Mucosa of descending colon (tissue), 3 donors: ENCODE results near the gene CECR2. TPM values are rescaled to one million over a fixed set of nuclear protein-coding genes. Genes with fewer than 3 reads are reported as not detected.

ENCODE experiments used
- ATAC-seq: fragments of 200-7000 bp; cut with Tn5 transposase; one replicate; pipeline ENCODE4 v1.9.1; 2020; ENCODE audit warnings: mild to moderate bottlenecking, moderate library complexity
- DNase-seq, 3 donors: peaks; one replicate each; pipeline ENCODE4 v3.0.0-alpha.2; 2020
- H3K36me3 ChIP-seq: fragments of 200-600 bp; one replicate; pipeline ENCODE4 v1.8.0; 2021; ENCODE audit warnings: low read depth, mild to moderate bottlenecking
- H3K4me1 ChIP-seq: fragments of 200-600 bp; one replicate; pipeline ENCODE4 v1.8.0; 2021; ENCODE audit warnings: low read depth, mild to moderate bottlenecking
- H3K4me3 ChIP-seq: fragments of 200-600 bp; one replicate; pipeline ENCODE4 v1.8.0; 2021; ENCODE audit warnings: mild to moderate bottlenecking
- H3K9me3 ChIP-seq: fragments of 200-600 bp; one replicate; pipeline ENCODE4 v1.8.0; 2021; ENCODE audit warnings: mild to moderate bottlenecking
- CTCF ChIP-seq: fragments of 200-600 bp; IDR thresholded peaks from one replicate; pipeline ENCODE4 v1.8.0; 2022; ENCODE audit warnings: antibody characterized with exemption, mild to moderate bottlenecking
- intact Hi-C, 2 donors: fragments of 100-400 bp; cut with DNase I in 1 of 2; cut with micrococcal nuclease in 1 of 2; formaldehyde crosslinking; loops; one replicate each; pipeline versions ENCODE4 v1.11.0 to v1.11.1; 2022; cut with DNase I, micrococcal nuclease
- total RNA-seq, 3 donors: library from RNA; stranded (reverse); fragmentation: NEBNext Ultra II Directional in 2 of 3; extraction: Animal tissue kit (Norgen Biotek cat#: 25700) in 2 of 3; gene quantifications; one replicate each; pipeline versions ENCODE4 v1.2.1 to v1.2.4, GENCODE V29; 2021 to 2023
- donor health status: DM: no; HTN: no; CAD: no; lungs with moderate emphysema.
- donor health status: DM: no; HTN: no; CAD: no.
- donor health status: DM: no; HTN: yes; CAD: no.

Gene CECR2
- total RNA-seq, 3 donors from 2014 or later, result 0.27 to 1.4 (median 0.29) TPM

GRCh38 chr22:17460895-17461294 lies 91.6 kb downstream of the CECR2 start:
- DNase-seq (no peak), ATAC-seq (no peak)
- TF ChIP-seq CTCF, result no peak
- H3K9me3 ChIP-seq, result no peaks in the 10 kb centered on the region
- H3K36me3 ChIP-seq, result no peaks in the 10 kb centered on the region
- intact Hi-C loops, result no loop called here
- H3K4me1 ChIP-seq, result no peaks in the 10 kb centered on the region
- H3K4me3 ChIP-seq, result no peak overlapping the region

- H3K4me1 ChIP-seq, result no peaks in the 10 kb centered on the region
- TF ChIP-seq CTCF, result no peak
- ATAC-seq (no peak), DNase-seq (no peak)
- H3K4me3 ChIP-seq, result no peak overlapping the region
- no peaks in the 10 kb centered on the region for H3K36me3 ChIP-seq
- intact Hi-C loops, result no loop called here
- no peaks in the 10 kb centered on the region for H3K9me3 ChIP-seq
Measured at GRCh38 chr22:17470880-17471500, 101.7 kb downstream of the CECR2 start.

GRCh38 chr22:17471886-17472535 lies 102.8 kb downstream of the CECR2 start:
- Histone ChIP-seq H3K9me3 (no peaks in the 10 kb centered on the region), H3K36me3 (no peaks in the 10 kb centered on the region), H3K4me3 (no peak overlapping the region), H3K4me1 (no peaks in the 10 kb centered on the region)
- intact Hi-C loops, result no loop called here
- no peak for TF ChIP-seq CTCF
- ATAC-seq, result no peak
- DNase-seq, result no peak

- TF ChIP-seq CTCF, result no peak
- H3K9me3 ChIP-seq, result no peaks in the 10 kb centered on the region
- ATAC-seq (no peak), DNase-seq (no peak)
- intact Hi-C loops, result no loop called here
- no peaks in the 10 kb centered on the region for H3K36me3 ChIP-seq
- no peak overlapping the region for H3K4me3 ChIP-seq
- no peaks in the 10 kb centered on the region for H3K4me1 ChIP-seq
Measured at GRCh38 chr22:17472932-17473331, 103.7 kb downstream of the CECR2 start.

GRCh38 chr22:17475318-17476230 lies 106.3 kb downstream of the CECR2 start:
- no peak for TF ChIP-seq CTCF
- Histone ChIP-seq H3K4me1 (no peaks in the 10 kb centered on the region), H3K36me3 (no peaks in the 10 kb centered on the region), H3K9me3 (no peaks in the 10 kb centered on the region), H3K4me3 (no peak overlapping the region)
- no peak for DNase-seq
- ATAC-seq, result no peak
- intact Hi-C loops, result no loop called here
